Measurements from ENCODE around the gene HOXD12. TPM values are rescaled to one million over a fixed set of nuclear protein-coding genes. Genes with fewer than 3 reads are reported as not detected.

Gene HOXD12
- total and polyA plus RNA-seq, 5 donors = not detected

DNA sequence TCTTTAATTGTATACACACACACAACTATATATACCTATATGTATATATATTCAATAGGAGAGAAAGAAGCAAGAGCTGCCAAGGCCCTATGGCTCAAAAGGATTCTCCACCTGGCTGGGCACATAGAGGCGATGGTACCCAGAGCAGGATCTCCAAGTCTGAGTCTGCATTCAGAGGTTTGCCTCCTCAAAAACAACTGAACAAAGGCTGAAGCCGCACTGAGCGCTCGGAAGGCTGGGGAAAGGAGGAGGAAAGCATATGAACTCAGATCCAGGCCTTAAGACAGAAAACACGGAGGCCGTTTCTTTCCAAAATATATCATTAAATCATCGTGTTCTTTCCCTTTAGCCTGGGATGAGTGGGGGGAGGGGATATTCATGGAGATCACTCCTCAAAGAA is 3.6 kb downstream of the HOXD12 start:
- H3K4me3 ChIP-seq (ENCODE audit: low read length) = no peak overlapping the region
- H3K4me1 ChIP-seq (ENCODE audit: control insufficient read depth, insufficient read depth, low read length) = no peaks in the 10 kb centered on the region
- WGBS = 27% methylated on average over 7 of the region's 7 CpGs
- H3K9me3 ChIP-seq (ENCODE audit: control insufficient read depth, low read length) = no peaks in the 10 kb centered on the region
- no peak overlapping the region for H3K27ac ChIP-seq (ENCODE audit: low read length)
- ATAC-seq = no peak
- H3K27me3 ChIP-seq (ENCODE audit: control insufficient read depth, insufficient read depth) = no peaks in the 10 kb centered on the region
- intact Hi-C loops (cut with DNase I) = no loop called here
- DNase-seq = no peak

DNA sequence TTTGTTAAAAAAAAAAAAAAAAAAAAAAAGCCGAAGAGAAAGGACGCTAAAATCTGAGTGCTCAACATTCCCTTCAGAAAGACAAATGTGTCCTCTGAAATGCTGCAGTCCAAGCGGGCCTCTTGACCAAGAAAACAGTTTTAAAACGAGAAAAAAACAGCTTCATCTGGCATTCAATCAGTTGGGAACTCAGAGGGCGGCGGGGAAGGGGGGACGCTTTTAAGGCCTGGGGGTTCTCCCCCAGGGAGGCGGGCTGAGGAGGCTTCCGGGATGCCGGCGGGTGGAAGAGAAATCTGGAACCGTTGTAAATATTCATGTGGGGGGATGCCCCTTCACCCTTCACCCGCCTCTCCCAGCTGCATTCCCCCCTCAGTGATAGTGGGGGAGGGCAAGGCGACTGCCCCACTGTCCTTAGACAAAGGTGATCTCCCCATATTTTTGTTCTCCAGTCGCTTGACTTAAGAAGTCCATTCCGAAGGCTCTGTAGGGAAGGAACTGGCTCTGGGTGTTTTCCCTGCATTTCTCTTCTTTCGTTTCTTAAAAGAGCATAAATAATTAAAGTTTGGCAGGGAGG is 4.2 kb downstream of the HOXD12 start:
- DNase-seq = no peak
- no peak overlapping the region for H3K4me3 ChIP-seq (ENCODE audit: low read length)
- H3K9me3 ChIP-seq (ENCODE audit: control insufficient read depth, low read length) = no peaks in the 10 kb centered on the region
- intact Hi-C loops (cut with DNase I) = no loop called here
- 5% methylated on average over 17 of the region's 17 CpGs for WGBS
- H3K27ac ChIP-seq (ENCODE audit: low read length) = no peak overlapping the region
- no peak for ATAC-seq
- H3K4me1 ChIP-seq (ENCODE audit: control insufficient read depth, insufficient read depth, low read length) = no peaks in the 10 kb centered on the region
- no peaks in the 10 kb centered on the region for H3K27me3 ChIP-seq (ENCODE audit: control insufficient read depth, insufficient read depth)

DNA sequence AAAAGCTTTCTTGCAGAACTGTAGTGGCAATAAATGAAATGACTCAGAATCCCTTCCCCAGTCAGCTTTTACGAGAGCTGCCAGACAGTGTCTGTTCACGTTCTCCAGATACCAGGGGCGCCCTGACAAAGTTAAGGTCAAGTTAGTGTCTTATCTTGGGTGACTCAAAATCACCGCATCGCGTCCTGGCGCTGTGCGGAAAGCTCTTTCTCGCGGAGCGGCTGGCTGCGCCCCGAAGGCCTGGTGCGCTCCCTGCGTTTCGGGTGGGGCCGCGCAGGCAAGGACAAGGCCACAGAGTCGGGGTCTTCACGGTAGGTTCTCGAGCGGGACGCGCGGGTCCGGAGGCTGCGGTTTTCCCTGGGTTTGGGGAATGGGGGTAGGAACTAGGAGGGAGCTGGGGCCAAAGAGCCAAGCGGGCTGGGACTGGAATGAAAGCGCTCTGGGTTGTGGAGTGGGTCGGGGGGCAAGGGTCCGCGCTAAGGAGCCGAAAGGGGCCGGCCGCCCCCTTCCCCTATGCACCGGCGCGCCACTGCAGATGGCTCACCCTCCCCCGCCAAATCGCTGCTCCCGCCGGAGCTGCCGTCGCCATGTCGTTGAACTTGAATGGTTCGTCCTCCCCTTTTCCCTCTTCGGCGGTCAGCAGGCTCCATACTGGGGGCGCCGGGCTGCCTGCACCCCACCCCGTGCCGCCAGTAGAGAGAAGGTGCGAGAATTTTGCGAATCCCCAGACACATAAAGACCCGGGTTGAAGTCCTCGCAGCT is 4.9 kb downstream of the HOXD12 start:
- Histone ChIP-seq H3K27ac (ENCODE audit: low read length) (no peak overlapping the region), H3K4me1 (ENCODE audit: control insufficient read depth, insufficient read depth, low read length) (no peaks in the 10 kb centered on the region), H3K9me3 (ENCODE audit: control insufficient read depth, low read length) (no peaks in the 10 kb centered on the region), H3K27me3 (ENCODE audit: control insufficient read depth, insufficient read depth) (no peaks in the 10 kb centered on the region), H3K4me3 (ENCODE audit: low read length) (no peak overlapping the region)
- intact Hi-C loops (cut with DNase I) = no loop called here
- 3% methylated on average over 56 of the region's 56 CpGs for WGBS
- peak in 1 of 3 donors; percentile 47 for DNase-seq
- no peak for ATAC-seq

DNA sequence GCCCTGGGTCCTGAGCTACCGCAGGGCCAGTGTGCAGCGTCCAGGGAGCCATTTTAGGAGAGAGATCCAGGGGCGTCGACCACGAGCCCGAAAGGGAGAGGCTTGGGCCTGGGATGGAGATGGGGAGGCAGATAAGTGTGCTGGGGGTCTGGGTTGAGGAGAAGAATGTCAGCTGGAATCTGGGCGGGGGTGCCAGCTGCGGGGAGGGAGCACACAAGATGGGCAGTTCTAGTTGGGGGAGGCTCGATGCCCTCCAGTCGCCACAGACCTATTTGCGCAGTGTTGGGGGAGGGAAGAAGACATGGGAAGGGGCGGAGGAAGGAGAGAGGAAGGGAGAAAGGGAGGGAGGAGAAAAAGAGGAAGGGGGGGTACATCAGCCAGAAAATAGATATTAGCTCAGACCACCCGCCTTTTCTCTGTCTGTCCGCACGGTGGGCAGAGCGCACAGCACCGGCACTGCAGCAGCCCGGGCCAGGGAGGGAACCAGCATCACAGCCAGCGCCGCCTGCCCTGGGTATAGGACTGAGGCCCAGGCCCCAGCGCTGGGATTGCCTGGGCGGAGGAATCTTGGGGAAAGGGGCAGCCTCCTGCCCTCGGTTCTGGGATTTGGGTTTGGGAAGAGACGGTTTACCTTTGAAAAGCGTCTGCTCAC is 5.6 kb downstream of the HOXD12 start:
- intact Hi-C loops (cut with DNase I) = no loop called here
- no peaks in the 10 kb centered on the region for H3K9me3 ChIP-seq (ENCODE audit: control insufficient read depth, low read length)
- no peak overlapping the region for H3K27ac ChIP-seq (ENCODE audit: low read length)
- no peaks in the 10 kb centered on the region for H3K4me1 ChIP-seq (ENCODE audit: control insufficient read depth, insufficient read depth, low read length)
- no peak overlapping the region for H3K4me3 ChIP-seq (ENCODE audit: low read length)
- no peaks in the 10 kb centered on the region for H3K27me3 ChIP-seq (ENCODE audit: control insufficient read depth, insufficient read depth)
- 5% methylated on average over 25 of the region's 25 CpGs for WGBS
- DNase-seq = no peak
- ATAC-seq = no peak

DNA sequence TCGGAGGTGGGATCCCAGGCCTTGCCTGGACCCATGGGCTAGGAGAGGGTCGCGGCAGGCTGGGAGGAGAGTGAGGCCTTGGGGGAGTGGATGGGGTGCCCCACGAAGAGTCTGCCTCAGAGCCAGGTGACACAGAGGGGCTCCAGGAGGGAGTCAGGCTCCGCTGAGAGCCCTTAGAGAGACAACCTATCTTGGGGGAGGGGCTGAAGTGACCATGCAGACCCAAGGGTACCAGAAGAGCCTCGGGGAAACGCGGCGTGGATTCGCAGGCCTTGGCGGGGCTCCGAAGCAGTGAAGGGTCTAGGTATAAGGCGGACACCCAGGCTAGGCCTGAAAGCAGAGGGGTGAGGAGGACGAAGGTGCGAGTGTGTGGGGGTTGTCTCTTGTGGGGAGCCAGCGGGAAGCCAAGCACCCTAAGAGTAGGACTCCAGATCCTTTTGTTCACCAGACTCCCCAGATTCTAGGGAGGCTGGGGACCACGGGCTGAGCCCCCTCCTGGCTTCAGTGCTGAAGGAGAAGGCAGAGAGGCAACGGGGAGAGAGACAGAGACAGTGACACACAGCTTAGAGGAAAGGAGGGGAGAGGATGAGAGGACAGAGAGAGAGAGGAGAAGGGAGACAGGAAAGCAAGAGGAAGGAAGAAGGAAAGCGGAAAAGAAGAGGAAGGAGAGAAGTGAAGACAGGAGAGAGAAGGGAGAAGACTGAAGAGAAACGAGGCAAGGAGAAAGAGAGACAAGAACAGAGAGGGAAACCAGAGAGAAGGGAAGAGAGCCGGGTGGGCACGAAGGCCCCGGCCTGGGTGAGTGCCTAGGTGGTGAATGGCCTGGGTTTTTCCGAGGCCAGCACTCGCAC is 6.4 kb downstream of the HOXD12 start:
- no peak overlapping the region for H3K4me3 ChIP-seq (ENCODE audit: low read length)
- H3K9me3 ChIP-seq (ENCODE audit: control insufficient read depth, low read length) = no peaks in the 10 kb centered on the region
- DNase-seq = peak in 1 of 3 donors; percentile 33
- no peaks in the 10 kb centered on the region for H3K4me1 ChIP-seq (ENCODE audit: control insufficient read depth, insufficient read depth, low read length)
- ATAC-seq = no peak
- peaks cover 5% of the 10 kb centered on the region for H3K27me3 ChIP-seq (ENCODE audit: control insufficient read depth, insufficient read depth)
- 8% methylated on average over 25 of the region's 25 CpGs for WGBS
- H3K27ac ChIP-seq (ENCODE audit: low read length) = no peak overlapping the region
- intact Hi-C loops (cut with DNase I) = no loop called here

DNA sequence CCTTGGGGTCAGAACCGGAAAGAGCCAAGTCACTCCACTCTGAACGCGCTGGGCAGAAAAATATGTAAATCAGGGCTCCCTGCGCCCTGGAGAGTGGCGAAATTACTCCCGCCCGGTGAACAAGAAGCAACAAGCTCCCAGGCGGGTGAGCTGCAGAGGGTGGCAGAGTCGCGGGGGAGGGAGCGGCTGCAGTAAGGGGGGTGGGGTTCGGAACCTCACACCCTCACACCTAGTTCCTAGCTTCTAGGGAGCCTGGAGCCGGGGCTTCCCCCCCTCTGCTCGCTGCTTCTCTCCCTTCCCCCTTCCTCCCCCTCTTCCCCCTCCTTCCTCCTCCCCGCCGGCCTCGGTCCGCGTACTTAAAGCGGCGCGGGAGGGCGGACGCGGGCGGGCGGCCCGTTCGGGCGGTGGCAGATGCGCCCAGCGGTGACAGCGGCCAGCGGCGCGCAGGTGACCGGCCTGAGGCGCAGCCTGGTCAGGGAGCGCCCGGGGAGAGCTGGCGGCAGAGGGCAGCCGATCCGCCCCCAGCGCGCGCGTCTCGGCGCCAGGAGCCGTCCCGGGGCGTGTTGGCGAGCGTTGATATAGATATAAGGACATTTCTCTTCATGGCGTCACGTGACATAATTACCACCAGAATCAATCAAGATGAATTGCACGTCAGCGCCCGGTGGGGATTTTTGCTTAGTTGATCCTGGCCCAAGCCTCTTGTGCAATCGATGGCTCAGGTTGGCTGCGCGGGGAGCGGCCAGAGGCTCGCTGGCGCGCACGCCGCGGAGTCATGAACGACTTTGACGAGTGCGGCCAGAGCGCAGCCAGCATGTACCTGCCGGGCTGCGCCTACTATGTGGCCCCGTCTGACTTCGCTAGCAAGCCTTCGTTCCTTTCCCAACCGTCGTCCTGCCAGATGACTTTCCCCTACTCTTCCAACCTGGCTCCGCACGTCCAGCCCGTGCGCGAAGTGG is 7.3 kb downstream of the HOXD12 start, which contains the start of gene HOXD11:
Gene HOXD11 (plus strand): TSS at position 700 of the 959 bp plus-strand sequence. CDS start 76 bp downstream, at position 776.
- DNase-seq = no peak
- Histone ChIP-seq H3K4me1 (ENCODE audit: control insufficient read depth, insufficient read depth, low read length) (no peaks in the 10 kb centered on the region), H3K9me3 (ENCODE audit: control insufficient read depth, low read length) (no peaks in the 10 kb centered on the region), H3K4me3 (ENCODE audit: low read length) (peak within 1 kb of the TSS; percentile 21), H3K27ac (ENCODE audit: low read length) (no peak within 1 kb of the TSS), H3K27me3 (ENCODE audit: control insufficient read depth, insufficient read depth) (peaks cover 7% of the 10 kb centered on the region)
- no peak for ATAC-seq
- WGBS = 2% methylated on average over 85 of the region's 85 CpGs
- intact Hi-C loops (cut with DNase I) = no loop called here

DNA sequence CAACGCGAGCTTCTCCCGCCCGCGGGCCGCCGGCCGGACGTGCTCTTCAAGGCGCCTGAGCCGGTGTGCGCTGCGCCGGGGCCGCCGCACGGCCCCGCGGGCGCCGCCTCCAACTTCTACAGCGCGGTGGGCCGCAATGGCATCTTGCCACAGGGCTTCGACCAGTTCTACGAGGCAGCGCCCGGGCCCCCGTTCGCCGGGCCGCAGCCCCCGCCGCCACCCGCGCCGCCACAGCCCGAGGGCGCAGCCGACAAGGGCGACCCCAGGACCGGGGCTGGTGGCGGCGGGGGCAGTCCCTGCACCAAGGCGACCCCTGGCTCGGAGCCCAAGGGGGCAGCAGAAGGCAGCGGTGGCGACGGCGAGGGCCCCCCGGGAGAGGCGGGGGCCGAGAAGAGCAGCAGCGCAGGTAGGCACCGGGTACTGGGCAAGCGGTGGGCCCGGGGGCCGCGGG is 8.2 kb downstream of the HOXD12 start:
- Histone ChIP-seq H3K4me1 (ENCODE audit: control insufficient read depth, insufficient read depth, low read length) (no peaks in the 10 kb centered on the region), H3K4me3 (ENCODE audit: low read length) (peak overlapping the region; percentile 21), H3K9me3 (ENCODE audit: control insufficient read depth, low read length) (no peaks in the 10 kb centered on the region), H3K27ac (ENCODE audit: low read length) (no peak overlapping the region), H3K27me3 (ENCODE audit: control insufficient read depth, insufficient read depth) (peaks cover 7% of the 10 kb centered on the region)
- ATAC-seq (no peak), DNase-seq (no peak)
- WGBS = 2% methylated on average over 59 of the region's 59 CpGs
- intact Hi-C loops (cut with DNase I) = no loop called here

DNA sequence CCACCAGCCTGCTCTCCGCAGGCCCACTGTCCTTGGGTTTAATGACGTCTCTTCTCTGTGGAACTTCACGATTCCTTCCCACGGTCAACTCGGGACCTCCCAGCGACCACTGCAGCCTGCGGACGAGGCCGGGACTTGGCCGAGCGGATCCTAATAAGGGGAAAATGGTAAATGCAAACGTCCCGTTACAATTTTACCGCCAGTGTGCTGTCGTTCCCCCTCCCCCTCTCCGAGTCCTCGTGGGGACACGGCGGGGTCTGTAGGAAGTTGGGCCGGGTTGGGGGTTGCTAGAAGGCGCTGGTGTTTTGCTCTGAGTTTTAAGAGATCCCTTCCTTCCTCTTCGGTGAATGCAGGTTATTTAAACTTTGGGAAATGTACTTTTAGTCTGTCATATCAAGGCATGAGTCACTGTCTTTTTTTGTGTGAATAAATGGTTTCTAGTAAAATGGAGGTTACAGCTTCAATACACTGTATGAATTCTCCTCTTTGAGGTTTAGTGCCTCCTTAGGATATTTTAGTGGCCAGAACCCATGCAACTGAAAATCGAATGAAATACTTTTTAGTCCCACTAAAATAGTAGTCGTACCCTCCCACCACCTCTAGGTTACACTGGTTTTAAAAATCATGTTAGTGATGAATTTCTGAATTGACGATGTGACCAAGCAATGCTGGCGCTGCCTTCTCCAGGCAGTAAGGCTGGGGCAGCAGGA is 9.8 kb downstream of the HOXD12 start:
- Histone ChIP-seq H3K9me3 (ENCODE audit: control insufficient read depth, low read length) (no peaks in the 10 kb centered on the region), H3K27ac (ENCODE audit: low read length) (no peak overlapping the region), H3K4me3 (ENCODE audit: low read length) (no peak overlapping the region), H3K27me3 (ENCODE audit: control insufficient read depth, insufficient read depth) (peaks cover 7% of the 10 kb centered on the region), H3K4me1 (ENCODE audit: control insufficient read depth, insufficient read depth, low read length) (no peaks in the 10 kb centered on the region)
- intact Hi-C loops (cut with DNase I) = no loop called here
- 7% methylated on average over 26 of the region's 26 CpGs for WGBS
- no peak for DNase-seq
- ATAC-seq = no peak

DNA sequence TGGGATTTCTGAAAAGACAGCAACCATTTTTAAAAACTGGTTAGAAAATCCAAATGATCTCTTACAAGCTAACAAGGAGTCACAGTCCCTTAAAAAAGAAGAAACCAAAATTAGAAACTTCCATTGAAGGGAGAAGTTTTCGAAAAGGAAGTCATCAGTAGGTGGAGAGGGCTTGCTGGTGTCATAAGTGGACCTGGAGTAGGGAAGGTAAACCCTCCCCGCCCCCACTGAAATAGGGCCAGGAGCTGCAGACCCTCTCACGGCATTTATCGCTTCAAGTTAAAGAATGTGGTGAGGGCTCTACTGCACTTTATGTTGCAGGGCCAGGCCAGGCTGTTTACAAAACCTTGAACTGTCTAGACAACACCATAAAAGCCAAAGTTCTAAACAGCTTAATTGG is 10.4 kb downstream of the HOXD12 start:
- no peak for DNase-seq
- no peak overlapping the region for H3K27ac ChIP-seq (ENCODE audit: low read length)
- 18% methylated on average over 4 of the region's 4 CpGs for WGBS
- ATAC-seq = no peak
- no peak overlapping the region for H3K4me3 ChIP-seq (ENCODE audit: low read length)
- no peaks in the 10 kb centered on the region for H3K4me1 ChIP-seq (ENCODE audit: control insufficient read depth, insufficient read depth, low read length)
- intact Hi-C loops (cut with DNase I) = no loop called here
- no peaks in the 10 kb centered on the region for H3K9me3 ChIP-seq (ENCODE audit: control insufficient read depth, low read length)
- H3K27me3 ChIP-seq (ENCODE audit: control insufficient read depth, insufficient read depth) = peaks cover 7% of the 10 kb centered on the region

Data from right cardiac atrium (tissue), 5 donors.